GM21737 (cell line): ENCODE results near the gene OR6S1.
A peak's percentile ranks its signal among the peaks of the same experiment; 100 is the strongest.
"Not testable (repeated sequence)": the region's sequence is repeated elsewhere in the genome, so short reads cannot be mapped to it uniquely, and the experiment has no call there.

Source experiments
- ATAC-seq: cut with Tn5 transposase; IDR thresholded peaks from one replicate; pipeline ENCODE4 v1.9.1; 2021; ENCODE audit warnings: mild to moderate bottlenecking, moderate library complexity; ENCODE audit not compliant: unreplicated experiment

OR6S1 gene

DNA sequence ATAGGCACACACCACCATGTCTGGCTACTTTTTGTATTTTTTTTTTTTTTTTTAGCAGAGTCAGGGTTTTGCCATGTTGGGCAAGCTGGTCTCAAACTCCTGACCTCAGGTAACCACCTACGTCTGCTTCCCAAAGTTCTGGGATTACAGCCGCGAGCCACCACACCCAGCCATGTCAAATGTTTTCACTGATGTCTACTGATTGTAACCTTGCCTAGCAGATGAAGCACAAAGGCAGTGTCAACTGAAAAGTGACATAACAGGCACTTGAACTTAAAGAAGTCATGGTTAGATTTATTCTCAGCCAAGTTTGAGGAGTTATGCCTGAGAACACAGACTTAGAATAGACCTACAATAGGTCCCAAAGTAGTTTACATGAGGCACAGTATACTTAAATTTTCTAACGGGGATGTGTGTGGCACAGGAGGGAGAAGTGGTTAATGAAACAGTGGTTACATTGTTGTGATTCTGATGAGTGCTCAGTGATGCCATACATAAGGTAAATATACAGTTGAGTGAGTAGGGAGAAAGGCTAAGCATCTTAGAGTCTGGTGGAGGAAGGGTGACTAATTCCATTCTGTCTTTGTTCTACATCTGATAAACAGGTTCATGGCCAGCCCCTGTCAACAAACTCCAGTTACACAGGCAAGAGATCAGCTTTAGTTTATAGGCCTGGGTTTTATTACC lies 30.2 kb upstream of the OR6S1 start:
- ATAC-seq: no peak

DNA sequence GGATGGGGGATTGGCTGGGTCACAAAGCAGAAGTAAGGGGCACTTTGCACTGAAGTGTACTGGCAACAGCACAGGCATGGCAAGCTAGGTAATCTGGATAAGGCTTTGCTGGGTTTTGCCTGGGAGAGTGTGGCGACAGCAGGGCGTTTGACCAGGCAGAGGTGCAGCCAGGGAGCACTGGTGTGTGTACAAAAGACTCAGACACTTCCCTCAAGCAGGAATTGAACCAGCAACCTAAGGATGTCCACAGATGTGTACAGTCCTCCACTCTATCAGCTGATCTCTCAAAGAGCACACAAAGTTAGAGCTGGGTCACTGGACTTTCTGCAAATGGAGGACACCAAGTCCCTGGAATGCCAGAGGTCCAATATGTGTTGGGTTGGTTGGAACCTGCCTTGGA lies 27.5 kb upstream of the OR6S1 start:
- no peak for ATAC-seq

DNA sequence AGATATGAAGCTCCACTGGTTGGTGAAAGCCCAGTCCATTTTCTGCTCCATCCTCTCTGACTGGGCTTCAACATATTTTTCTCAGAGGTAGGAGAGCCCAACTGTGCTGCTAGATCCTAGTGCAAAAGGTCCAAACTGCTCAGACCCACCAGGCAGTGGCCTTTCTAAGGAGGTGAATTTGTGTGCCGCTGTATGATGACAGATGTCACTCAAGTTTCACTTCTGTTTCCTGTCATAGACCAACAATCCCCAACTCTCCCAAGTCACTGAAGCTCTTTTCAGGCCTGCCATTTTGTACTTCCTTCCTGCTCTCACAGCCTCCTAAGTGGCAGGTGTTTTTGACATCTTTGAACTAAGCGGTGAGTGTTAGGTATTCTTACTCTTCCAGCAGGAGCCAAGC lies 26.5 kb upstream of the OR6S1 start:
- peak; percentile 70 for ATAC-seq

DNA sequence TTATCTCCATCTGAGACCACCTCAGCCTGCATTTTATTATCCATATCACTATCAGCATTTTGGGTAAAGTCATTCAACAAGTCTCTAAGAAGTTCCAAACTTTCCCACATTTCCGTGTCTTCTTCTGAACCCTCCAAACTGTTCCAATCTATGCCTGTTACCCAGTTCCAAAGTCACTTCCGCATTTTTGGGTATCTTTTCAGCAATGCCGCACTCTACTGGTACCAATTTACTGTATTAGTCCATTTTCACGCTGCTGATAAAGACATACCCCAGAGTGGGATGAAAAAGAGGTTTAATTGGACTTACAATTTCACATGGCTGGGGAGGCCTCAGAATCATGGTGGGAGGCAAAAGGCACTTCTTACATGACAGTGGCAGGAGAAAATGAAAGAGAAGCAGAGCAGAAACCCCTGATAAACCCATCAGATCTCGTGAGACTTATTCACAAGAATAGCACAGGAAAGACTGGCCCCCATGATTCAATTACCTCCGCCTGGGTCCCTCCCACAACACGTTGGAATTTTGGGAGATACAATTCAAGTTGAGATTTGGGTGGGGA lies 25.0 kb upstream of the OR6S1 start:
- not testable (repeated sequence) for ATAC-seq

DNA sequence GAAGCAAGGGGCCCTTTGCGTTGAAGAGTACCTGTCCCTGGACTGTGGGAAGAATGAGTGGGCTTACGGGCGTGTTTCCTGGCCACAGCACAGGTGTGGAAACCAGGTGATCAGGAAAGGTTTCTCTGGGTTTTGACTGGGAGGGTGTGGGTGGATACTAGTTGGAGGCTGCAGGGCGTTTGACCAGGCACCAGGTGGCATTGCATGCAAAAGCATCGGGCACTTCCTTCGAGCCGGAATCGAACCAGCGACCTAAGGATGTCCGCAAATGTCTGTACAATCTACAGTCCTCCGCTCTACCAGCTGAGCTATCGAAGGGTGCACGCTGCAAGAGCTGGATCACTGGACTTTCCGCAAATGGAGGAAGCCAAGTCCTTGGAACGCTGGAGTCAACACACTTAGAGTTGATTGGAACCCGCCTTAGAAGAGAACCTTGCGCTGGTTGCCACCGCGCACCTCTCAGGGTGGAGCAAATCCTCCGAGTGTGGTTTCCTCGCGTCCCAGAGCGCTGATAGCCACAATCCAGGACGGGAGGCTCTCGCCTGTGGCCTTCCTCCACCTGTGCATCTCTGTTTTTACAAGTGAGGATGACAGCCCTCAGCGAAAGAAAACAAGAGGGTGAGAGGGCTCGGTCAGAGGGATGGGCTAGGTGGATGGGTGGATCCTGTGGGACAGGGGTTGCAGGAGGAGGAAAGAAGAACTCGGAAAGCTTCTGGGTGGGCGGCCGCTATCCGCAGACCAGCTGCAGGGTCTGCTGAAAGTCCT lies 21.7 kb upstream of the OR6S1 start:
- ATAC-seq: peak; percentile 52

DNA sequence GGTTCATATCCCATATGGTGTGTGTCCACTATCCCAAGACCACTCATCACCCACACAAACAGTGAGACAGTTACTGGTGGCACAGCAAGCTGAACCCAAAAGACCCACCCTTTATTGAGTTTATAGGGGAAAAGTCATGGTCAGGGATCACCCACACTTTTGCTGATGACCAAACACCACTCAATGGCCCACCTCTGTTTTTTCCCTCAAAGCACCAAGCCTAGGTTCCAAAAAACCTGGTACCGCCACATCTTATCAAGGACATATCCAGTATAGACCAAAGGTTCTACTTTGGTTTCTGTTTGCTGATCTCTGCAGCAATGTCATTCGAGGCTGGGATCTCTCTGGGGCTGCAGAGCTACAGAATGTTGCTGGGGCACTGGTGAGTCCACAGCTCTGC lies 19.7 kb upstream of the OR6S1 start:
- no peak for ATAC-seq

DNA sequence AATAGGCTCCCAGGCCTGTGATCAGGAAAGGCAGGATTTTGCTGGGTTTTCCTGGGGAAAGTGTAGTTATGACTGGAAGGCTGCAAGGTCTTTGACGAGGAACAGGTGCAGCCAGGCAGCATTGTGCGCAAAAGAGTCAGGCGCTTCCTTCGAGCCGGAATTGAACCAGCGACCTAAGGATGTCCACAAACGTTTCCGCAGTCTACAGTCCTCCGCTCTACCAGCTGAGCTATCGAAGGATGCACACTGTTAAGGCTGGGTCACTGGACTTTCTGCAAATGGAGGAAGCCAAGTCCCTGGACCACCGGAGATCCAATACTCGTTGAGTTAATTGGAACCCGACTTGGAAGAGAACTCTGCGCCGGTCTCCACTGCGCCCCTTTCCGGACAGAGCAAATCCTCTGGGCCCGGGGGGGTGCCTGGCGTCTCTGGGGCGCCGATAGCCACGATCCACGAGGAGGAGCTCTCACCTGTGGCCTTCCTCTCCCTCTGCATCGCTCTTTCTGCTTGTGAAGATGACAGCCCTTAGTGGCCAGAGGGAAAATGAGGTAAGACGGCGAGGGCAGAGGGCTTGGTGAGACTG lies 18.4 kb upstream of the OR6S1 start:
- ATAC-seq: no peak

DNA sequence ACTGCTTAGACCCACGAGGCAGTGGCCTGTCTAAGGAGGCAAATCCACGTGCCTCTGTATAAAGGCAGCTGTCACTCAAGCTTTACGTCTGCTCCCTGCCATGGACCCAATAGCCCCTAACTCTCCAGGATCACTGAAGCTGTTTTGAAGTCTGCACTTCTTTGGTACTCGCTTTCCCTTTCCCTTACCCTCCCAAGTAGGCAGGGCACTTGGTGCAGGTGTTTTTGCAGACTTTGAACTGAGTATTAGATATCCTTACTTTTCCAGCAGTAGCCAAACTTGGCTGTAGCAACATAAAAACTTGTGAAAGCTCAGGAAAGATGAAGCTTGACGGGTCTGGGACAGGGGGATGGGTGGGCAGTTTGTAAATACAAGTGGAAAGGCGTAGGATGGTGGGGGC lies 17.8 kb upstream of the OR6S1 start:
- ATAC-seq: no peak

DNA sequence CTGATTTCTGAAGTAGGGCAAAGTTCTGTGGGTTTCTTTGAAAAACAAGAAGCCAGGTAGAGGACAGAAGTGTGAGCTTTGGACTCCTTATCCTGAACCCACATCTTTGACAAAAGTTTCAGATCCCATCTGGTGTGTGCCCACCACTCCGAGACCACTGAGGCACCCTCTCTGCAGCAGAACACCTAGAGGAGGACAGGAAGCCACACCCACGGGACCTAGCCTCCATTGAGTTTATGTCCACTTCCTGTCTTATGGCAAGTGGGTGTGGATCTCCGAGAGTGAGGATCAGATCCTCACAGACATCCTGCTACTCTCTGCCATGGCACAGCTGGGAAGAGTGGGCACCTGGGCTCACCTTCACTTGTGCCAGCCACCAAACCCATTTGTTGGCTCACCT lies 16.8 kb upstream of the OR6S1 start:
- no peak for ATAC-seq

DNA sequence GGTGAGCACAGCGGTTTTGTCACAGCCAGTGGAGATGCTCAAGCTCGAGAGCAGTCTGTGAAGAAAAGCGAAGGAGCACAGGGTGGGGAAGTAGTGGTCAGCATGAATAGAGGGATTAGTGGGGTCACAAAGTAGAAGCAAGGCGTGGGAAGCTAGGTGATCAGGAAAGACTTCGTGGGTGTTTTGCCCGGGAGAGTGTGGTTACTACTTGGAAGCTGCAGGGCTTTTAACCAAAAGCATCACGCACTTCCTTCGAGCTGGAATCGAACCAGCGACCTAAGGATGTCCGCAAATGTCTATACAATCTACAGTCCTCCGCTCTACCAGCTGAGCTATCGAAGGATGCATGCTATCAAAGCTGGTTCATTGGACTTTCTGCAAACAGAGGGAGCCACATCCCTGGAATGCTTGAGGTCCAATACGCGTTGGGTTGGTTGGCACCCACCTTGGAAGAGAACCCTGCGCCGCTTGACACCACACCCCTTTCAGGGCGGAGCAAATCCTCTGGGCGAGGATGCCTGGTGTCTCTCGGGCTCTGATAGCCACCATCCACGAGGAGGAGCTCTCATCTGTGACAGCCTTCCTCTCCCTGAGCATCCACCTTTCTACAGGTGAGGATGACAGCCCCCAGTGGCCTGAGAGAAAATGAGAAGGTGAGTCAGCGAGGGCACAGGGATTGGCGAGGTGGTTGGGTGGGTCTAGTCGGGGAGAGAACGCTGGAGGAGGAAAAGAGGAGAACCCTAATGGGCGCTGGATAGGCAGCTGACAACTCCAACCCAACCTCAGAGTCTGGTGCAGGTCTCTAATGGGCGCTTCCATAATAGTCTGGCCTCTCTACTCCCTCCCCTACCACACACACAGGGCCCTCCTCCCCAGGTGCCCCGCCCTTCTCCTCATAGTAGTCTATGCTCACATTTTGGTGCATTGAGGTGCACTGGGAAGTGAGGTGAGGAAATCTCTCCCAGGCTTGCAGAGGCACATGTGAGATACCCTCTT lies 16.0 kb upstream of the OR6S1 start:
- ATAC-seq: no peak

DNA sequence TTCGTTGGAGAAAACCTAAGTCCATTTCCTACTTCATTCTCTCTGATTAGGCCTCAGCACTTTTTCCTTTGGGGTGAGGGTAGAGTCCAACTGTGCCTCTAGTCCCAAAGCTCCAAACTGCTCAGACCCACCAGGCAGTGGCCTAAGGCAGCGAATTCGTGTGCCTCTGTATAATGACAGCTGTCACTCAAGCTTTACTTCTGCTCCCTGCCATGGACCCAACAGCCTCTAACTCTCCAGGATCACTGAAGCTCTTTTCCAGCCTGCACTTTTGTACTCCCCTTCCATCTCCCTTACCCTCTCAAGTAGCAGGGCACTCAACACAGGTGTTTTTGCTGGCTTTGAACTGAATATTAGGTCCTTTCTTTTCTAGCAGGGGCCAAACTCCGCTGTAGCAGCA lies 14.8 kb upstream of the OR6S1 start:
- no peak for ATAC-seq

DNA sequence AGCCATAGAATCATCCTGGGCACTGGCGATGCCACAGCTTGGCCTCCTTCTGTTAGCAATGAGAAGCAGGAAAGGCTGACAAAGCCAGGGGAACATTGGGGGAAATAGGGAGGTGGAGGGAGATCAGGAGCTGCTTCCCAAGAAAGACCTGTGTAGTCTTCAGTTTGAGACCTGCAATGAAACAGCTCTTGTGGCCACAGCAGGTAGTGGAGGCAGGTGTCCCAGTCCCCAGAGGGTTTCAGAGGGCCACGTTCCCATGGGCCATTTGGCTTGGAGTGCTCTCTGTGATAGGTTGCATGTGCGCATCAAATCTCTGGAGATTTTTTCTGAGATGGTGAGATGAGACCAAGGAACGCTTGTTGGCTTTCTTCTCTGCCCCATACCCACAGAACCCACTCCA lies 14.4 kb upstream of the OR6S1 start:
- ATAC-seq: no peak

DNA sequence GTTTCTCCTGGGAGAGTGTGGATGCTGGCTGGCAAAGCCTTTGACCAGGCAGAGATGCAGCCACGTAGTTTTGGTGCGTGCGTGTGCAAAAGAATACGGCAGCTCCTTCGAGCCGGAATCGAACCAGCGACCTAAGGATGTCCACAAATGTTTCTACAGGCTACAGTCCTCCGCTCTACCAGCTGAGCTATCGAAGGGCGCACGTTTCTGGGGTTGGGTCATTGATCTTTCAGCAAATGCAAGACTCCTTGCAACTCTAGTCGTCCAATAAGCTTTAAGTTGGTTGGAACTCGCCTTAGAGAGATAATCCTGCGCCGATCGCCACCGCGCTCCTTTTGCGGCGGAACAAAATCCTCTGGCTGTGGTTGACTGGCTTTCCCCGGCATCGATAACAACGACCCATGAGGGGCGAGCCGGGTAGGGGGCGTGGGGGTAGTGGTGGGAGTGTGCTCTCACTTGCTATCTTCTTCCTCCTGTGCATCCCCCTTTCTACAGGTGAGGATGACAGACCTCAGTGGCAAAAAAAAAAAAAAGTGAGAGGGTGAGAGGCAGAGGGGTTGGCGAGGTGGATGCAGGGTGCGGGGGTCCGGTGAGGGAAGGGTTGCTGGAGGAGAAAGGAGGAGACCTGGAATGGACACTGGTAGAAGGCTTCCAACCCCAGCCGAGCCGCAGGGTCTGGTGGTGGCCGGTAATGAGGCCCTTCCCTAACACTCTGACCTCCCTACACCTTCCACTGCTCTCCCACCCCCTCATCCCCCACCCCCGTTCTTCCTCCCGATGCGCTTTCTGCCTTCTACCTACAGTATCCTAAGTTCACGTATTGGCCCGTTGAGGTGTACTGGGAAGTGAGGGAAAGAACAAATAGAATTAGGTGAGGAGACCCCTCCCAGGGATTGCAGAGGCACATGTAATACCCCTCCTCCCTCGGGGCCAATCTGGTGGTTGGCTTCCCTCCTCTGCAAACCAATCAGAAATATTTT lies 11.8 kb upstream of the OR6S1 start:
- ATAC-seq: no peak

DNA sequence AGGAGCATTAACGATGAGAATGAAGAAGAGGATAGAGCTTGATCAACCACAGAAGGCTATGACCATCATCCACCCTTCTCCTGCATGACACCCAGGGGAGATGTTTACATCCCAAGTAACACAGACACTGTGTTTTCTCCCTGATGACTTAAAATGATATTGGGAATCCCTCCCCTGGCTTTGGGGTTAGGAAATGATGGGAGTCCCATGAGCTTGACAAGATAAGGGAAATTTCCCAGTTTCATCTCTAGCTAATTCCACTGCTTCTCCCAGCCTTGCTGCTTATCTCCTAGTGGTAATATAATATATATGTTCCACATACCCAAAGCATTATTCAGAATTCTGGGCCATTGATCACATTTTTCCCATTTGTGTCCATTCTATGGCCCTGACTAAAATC lies 4.0 kb upstream of the OR6S1 start:
- ATAC-seq: no peak

DNA sequence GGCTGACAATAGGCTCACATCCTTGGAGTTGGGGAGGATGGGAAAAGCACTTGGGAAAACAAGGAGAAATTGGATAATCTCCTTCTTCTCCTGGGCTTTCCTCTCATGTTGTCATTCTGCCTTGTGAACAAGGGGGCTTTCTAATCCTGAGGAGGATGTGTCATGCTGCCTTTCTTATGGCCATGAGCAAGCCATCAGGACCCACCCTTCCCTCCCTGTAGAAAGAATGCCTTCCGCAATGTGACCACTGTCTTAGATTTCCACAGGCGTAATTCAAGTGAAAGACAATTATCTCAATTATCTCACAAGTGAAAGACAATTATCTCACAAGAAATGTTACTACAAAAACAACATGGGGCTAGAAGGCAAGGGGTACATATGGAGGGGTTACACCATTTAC lies 3.0 kb upstream of the OR6S1 start:
- ATAC-seq: no peak

DNA sequence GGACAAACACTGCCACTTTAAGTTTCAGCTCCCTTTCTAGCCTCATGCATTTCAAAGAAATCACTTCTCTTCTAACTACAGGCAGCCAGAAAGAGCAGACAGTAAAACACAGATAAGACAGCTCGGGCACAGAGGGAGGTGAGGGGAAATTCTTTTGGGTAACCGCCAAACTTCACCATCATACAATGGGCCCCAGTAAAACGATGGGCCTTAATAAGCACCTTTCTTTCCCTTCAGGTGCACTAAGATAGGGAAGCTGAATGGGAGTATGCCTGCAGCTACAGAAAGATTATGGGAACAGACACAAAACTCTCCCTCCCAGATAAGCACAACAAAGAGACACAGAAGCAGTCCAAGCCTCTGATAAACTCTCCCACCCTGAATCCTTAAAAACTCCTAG lies 1.3 kb upstream of the OR6S1 start:
- not testable (repeated sequence) for ATAC-seq

DNA sequence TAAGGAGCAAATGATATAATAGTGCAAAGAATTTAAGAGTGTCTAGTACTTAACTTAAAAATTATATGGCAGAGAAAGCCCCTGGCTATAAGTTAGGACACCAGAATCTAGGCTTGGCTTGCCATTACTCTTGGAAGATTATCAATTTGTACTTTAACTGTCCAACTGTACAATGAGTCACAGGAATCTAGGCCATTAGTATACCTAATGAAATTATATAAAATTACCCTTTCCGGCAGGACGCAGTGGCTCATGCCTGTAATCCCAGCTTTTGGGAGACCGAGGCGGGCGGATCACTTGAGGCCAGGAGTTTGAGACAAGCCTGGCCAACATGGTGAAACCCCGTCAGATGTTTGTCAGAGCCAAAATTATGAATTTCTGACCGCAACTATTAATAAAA lies 691 bp upstream of the OR6S1 start:
- ATAC-seq: no peak

DNA sequence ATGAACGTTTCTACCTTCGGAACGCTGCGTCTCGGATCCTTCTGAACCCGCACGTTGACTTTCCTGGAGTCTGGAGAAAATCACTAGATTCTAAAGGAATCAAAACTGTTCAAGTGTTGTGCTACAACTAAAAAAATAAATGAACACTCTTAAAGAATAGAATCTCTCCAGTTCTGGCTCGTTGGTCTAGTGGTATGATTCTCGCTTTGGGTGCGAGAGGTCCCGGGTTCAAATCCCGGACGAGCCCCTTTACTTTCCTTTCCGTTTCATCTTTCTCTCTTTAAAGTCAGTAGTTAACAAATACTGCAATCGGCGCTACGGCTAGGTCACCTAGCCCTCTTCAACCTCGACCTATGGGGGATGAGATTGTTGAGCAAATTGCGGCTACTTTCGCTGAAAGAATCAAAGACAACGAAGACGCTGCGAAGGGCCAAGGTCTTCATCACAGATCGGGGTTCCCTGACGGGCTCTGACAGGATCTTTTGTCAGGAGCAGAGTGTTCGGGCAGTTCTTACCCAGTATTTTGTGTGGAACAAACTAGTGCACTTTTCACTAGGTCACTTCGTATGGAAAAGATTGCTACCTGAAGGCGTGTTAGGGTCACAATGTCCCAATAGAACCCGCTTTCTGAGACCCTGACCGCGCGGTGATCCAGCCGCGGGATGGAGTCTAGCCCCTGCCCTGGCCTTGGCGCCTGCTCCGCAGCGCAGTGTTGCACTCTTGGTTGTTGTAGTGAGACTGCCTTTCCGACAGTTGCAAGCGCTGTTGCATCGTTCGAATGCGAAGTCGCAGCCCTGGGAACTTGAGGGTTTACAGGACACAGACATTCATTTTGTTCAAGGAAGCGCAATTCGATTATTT lies 8.4 kb downstream of the OR6S1 start:
- no peak for ATAC-seq

DNA sequence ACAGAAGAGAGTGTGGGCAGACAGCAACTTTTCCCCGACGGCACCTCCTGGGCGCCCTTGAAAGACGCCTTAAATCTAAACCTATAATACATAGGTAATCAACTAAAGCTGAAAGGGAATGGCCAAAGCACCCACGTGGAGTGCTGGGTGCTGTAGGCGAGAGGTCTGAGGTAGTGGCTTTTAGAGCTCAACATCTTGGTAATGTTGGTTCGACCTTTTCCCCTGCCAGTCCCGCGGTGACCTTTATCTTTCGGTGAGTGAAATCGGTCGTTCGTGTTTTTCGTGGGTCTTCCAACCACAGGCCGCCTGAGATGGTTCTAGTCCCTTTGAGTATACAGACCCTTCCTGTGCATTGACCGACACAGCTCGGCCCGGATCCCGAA lies 9.1 kb downstream of the OR6S1 start:
- no peak for ATAC-seq
